Inflammatory macrophage (primary cell): ENCODE data around the gene EPHA6.
"Not testable (repeated sequence)": the region's sequence is repeated elsewhere in the genome, so short reads cannot be mapped to it uniquely, and the experiment has no call there.

ENCODE experiments used
- DNase-seq, 2 donors: peaks; one replicate each; pipeline ENCODE4 v3.0.0-alpha.2; 2020 to 2022

The EPHA6 gene

DNA sequence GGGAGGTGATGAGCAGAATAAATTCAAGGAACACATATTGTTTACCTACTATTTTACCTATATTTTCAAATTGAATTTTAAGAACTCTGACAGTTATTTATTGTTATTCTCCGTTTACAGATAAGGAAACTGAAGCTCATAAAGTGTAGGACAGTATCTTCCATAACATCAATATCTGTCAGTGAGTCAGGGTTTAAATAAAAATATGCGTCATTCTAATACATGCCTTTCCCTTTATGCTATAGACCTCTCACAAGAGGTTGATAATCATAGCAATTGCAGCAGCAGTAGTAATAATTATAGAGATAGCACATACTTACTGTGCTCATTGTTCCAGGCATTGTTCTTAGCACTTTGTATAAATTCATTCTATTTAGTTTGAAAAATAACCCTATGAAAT is 101.1 kb downstream of the EPHA6 start:
- no peak for DNase-seq

DNA sequence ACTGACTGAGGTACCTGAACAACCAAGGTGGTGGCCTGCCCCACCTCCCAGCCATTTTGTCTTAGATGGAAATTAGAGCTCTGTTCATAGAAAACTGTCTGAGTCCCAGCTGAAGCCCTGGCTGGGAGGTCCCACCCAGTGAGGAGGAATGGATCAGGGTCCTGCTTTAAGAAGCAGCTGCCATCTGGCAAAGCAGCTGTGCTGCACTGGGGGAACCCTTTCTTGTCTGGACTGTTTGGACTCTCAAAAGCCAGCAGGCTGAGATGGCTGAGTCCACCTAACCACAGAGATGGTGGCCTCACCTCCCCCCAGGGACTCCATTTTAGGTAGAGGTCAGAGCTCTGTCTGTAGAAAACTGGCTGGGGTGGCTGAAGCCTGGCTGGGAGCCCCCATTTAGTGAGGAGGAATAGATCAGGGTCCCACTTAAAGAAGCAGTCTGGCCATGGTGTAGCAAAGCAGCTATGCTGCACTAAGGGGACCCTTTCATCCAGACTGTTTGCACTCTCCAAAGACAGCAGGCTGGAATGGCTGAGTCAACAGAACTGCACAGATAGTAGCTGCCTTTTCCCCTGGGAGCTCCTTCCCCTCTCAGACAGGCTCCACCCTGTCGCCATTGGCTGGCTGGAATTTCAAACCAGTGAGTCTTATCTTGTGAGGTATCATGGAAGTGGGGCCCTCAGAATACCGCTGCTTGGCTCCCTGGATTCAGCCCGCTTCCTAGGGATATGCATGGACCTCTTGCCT is 116.9 kb downstream of the EPHA6 start:
- no peak for DNase-seq

DNA sequence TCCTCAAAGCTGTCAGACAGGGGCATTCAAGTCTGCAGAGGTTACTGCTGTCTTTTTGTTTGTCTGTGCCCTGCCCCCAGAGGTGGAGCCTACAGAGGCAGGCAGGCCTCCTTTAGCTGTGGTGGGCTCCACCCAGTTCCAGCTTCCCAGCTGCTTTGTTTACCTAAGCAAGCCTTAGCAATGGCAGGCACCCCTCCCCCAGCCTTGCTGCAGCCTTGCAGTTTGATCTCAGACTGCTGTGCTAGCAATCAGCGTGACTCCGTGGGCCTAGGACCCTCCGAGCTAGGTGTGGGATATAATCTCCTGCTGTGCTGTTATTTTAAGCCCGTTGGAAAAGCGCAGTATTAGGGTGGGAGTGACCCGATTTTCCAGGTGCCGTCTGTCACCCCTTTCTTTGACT is 127.7 kb downstream of the EPHA6 start:
- not testable (repeated sequence) for DNase-seq

DNA sequence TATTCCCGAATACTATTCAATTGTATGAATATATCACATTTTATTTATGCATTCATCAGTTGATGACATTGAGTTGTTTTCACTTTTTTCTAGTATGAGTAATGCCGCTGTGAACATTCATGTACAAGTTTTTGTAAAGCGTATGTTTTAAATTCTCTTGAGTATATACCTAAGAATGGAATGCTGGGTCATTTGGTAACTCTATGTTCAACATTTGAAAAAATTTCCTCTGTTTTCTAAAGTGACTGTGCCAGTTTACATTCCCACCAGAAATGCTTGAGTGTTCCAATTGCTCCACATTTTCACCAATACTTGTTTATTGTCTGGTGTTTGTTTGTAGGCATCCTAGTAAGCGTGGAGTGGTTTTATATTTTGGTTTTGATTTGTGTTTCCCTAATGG is 144.5 kb downstream of the EPHA6 start:
- DNase-seq = no peak

DNA sequence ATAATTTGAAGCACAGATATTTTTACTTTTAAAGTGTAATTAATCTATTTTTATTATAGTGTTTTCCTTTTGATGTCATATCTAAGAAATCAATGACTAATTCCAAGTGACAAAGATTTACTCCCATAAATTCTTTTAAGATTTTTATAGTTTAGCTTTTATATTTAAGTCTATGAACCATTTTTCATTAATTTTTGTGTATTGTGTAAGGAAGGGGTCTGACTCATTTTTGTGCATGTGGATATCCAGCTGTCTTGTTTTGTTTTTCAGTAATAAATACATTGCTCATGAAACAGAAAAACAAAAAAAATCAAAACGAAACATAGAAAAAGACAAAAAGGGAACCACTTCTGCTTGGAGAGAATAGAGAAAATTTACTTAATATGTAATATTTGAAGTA is 145.1 kb downstream of the EPHA6 start:
- DNase-seq = no peak

DNA sequence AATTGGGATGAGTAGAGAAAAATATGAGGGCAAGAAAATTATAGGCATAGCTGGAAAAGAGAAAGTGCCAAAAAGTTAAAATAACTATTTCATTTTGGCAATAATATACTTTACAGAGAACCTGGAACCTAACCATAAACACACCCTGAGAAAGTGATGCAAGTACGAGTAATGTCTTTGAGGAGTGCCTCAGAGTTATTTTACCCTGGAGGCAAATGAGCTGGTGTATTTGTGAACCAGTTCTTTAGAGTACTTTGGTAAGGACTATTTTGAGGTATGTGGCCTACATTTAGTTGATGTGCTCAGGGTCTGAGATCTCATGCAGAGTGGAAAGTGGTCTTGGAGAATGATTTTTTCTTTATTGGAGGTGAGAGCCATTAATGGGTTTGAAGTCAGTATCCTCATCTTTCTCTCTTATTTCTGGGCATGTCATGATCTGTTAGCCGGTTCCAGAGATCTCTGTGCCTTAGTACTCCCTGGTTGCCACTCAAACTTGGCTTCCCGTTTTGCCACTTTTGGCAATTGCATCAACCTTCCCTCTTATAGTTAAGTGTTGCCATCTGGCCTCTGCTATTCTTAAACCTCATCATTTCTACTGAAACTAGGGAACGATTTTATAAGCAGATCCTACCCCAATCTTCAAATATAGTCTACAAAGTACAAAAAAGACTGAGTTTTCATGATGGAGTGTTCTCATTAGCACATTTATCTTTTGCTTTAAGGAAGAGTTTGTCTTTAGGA is 145.7 kb downstream of the EPHA6 start:
- no peak for DNase-seq

DNA sequence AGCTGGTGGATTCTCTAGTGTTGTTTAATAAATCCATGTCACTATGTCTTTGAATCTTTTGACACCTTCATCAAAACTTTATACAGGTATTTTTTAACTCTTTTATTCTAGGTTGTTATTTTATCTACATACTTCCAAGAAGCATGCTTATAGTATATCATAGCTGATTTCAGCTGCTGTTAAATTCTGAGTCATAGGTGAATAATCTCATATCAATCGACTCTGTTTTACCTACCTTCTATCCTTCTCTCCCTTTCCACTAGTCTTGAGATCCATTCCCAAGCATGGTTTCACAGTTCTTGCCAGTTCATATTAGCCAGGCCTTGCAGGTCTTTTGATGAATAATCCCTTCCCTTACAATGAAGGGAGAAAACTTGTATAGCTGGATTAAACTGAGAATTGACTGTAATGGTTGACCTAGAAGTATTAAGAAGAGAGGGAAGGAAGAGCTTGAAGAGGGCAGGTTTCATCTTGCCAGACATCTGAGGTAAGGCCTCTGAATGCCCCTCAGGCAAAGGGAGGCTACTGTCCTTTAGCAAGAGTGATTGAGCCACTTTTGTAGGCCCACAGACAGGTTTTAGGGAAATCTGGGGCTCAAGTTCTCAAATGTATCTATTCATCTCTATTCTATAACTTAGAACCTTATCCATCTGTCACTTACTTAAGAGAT is 146.4 kb downstream of the EPHA6 start:
- DNase-seq = no peak

DNA sequence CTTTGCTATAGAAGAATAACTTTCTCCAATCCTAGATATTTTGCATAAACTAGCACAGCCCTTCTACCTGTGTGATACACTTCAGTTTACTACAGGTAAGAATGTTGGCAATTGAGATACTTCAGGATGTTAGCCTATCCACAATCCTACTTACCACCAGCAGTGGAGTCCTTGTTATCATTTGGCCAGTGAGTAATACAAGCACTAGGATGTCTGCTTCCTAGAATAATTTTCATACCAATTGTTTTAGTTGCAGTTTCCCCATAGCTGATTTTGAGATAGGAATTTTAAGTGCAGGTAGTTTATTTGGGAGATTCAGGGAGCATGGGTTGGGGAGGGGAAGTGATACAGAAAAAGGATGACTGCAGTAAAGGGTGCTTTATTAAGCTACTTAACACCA is 147.2 kb downstream of the EPHA6 start:
- no peak for DNase-seq

DNA sequence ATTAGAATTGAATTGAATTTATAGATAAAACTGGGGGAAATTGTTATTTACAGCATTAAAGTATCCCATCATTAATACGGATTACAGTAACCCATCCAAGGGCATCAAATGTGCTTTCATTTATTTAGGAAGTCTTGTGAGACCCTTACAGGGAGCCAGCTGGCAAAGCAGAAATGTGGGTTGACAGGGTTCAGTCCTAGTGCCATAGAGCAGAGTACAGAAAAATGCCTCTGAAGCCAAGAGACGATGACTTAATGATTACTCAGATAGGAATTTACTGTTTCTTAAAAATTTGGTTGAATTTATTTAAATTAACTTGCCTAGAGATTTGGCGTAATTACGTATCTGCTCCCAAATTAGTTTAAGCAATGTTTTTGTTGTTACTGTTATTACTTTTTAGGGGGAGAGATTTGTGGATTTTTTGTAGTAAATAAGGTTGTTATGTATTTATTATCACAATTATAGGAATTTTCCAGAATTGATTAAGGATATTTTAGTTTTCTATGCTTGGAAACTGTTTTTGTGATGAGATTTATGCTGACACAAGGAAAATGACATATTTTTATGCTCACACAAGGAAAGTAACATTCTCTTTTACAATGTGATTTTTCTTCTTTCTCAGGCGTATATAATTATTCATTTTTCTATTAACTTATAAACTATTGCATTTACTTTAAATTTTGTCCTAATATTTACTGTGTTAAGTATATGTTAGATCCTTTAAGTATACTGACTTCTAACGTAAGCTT is 152.0 kb downstream of the EPHA6 start:
- DNase-seq = no peak

DNA sequence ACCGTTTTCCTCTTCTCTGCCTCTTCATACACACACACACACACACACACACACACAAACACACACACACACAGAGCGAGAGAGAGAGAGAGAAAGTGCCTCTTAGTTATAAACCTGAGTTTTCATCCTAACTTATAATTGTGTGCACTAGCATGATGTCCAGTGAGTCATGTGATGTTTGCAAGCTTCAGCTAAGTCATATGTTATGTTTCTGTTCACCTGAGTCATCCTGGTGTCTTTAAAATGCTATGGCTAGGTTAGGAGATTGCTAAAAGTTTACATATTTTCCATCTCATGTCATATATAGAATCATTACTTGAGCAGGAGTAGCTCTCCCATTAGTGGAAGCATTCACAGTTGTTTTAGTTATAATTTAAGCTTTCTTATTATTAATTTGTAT is 155.8 kb downstream of the EPHA6 start:
- DNase-seq = no peak

DNA sequence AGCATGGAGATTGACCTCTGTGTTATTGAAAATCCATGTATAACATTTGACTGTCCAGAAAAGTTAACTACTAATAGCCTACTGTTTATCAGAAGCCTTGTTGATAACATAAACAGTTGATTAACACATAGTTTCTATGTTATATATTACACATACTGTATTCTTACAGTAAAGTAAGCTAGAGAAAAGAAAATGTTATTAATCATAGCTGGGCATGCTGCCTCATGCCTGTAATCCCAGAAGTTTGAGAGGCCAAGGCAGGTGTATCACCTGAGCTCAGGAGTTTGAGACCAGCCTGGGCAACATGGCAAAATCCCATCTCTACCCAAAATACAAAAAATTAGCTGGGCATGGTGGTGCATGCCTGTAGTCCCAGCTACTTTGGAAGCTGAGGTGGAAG is 163.3 kb downstream of the EPHA6 start:
- DNase-seq = no peak

DNA sequence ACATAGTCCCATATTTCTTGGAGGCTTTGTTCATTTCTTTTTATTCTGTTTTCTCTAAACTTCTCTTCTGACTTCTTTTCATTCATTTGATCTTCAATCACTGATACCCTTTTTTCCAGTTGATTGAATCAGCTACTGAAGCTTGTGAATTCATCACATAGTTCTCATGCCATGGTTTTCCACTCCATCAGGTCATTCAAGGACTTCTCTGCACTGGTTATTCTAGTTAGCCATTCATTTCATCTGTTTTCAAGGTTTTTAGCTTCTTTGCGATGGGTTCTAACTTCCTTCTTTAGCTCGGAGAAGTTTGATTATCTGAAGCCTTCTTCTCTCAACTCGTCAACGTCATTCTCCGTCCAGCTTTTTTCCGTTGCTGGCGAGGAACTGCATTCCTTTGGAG is 169.3 kb downstream of the EPHA6 start:
- DNase-seq = not testable (repeated sequence)

DNA sequence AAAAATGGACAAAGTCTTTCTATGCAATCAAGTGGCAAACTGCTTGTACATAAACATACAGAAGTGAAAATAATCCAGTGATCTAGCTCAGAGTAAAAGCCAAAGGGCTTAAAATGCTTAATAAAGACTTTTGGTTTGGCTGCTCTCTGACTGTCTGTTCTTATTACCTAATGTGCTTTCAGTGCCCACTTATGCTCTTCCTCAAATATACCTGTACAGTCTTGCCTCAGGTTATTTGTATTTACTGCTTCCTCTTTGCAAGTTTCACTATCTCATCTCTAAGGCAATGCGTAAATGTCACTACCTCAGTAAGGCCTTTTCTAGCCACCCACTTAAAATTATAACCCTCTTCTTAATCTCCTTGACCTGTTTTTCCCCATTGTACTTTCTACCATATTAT is 171.8 kb downstream of the EPHA6 start:
- DNase-seq = no peak

DNA sequence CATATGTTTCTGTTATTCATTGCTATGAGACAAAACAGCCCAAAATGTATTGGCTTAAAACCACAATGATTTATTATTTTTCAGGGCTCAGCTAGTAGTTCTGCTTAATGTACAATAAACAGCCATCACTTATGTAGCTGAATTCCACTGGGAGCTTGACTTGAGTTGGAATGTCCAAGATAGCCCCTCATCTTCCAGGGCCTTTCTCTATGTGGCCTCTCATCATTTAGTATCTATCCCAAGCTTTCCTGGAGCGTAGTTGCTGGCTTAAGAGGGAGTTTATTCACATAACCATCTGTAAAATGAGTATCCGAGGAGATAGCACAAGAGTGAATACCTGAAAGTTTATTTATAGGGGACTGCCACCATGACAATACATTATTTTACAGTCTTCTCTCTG is 176.8 kb downstream of the EPHA6 start:
- no peak for DNase-seq

DNA sequence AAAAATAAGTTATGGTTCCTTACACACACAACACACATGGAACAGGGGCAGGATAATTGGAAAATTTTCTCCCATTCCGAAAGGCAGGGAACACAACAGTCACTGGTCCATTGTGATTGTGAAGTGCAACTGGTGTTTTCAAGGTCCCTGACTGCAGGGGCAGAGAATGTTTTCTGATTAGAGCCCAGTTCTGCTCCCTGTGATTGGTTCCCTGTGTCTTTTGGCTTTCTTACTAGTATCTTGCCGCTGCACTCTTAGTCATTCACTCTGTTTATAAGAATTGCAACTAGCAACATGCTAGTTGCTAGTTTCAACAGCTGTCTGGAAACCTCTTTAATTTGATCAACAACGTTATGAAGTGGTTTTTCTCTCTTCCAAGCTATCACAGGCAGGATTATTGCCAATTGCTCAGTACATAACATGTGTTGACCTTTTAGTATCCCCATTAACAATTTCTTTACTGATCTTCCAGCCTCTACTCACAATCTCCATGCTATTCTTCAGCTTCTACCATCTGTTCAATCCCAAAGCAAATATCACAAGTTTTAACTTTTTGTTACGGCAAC is 177.5 kb downstream of the EPHA6 start:
- DNase-seq = no peak

DNA sequence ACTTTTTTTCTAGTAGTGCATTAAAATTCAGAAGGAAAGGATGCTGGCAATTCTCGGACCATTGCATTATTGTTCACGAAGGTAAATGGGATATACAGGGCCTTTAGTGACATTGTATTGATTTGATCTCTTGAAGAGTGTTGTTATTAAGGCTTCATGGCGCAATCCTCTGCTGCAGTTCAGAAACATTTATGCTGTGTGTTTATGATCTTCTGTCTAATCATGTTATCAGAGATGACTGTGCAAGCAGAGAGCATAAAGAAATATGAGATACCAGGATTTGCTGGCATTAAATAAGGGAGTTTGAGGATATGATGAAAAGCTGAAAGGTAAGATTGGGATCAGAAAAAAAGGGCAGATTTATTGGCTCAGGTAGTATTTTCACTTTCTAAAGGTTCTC is 180.6 kb downstream of the EPHA6 start:
- no peak for DNase-seq

DNA sequence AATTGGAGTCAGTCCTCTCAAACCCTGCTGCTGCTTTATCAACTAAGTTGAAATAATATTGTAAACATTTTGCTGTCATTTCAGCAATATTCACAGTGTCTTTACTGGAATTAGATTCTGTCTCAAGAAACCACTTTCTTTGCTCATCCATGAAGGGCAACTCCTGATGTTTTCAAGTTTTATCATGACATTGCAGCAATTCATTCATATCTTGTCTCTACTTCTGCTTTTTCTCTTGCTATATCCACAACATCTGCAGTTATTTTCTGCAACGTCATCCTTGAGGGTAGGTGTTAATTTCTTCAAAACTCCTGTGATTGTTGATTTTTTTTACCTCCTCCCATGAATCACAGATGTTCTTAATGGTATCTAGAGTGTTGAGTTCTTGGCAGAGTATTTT is 181.6 kb downstream of the EPHA6 start:
- no peak for DNase-seq

DNA sequence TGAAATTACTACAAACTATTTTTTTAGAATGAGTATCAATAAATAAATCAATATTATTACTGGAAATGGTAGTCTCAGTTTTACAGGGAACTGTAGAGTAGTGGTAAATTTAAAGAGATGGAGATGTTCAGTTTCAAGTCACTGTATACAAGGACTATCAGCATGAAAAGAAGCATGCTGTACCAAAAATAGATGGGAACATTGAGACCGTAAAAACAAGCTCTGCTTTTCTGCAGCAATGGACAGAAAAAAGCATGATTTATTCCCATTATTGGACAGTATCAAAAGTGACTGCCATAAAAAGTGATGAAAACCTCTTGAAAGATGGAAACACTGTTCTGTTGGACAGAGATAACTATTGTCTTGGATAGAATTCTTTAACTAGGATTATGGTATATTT is 187.2 kb downstream of the EPHA6 start:
- no peak for DNase-seq

DNA sequence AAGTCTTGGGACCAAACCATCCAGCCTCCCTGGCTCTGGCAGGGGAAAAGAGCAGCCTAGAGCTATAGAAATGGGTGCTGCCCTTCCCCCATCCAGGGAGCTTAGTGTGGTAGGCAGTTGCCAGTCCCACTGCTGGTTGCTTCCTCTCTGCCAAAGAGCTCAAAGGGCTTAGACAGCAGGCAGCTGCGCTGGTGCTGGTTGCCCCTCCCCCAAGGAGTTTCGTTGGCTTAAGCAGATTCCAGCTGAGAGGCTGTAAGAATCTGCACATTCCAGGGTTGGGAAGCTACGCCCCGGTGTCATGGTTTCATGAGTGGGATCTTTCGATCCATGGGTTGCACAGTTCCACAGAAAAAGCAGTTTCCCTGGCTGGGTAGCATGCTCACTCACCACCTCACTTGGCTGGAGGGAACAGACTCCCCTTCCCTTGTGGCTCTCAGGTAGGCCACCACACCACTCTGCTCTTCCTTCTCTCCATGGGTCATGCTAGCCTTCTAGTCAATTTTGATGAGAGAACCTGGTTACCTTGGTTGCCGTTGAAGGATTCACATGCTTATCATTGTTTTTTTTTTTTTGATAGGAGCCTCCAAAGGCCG is 195.1 kb downstream of the EPHA6 start:
- DNase-seq = no peak

DNA sequence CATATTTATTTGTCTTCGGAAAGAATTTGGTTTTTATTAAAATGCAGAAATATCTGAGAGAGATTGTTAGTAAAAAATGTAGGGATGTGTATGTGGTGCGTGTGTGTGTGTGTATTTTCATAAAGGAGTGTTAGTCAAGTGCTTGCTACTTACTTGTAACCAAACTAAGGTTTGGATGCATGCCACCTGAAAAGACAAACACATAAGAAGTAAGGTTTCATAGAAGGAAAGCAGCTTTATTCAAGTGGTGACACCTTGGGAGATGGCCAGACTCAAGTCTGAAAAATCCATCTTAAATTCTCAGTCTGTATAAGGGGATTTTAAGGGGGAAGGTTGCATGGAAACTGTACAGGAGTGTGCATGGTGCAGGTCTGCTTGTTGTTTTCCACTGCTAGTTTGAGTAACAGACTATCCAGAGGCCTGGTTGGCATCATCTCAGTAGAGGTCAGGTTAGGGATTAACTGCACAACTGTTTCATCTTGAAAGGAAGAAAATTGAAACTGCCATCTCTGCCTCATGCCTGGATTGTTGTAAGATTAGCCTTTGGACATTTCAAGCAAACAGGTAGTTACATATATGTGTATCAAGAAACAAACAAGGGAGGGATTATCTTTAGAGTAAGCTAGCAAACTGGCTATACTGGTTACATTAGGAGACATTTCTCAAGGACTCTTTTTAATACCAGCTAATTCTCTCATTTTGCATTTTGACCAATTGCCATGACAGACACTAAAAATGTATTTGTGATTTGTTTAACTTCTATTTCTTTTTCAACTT is 196.7 kb downstream of the EPHA6 start:
- no peak for DNase-seq

DNA sequence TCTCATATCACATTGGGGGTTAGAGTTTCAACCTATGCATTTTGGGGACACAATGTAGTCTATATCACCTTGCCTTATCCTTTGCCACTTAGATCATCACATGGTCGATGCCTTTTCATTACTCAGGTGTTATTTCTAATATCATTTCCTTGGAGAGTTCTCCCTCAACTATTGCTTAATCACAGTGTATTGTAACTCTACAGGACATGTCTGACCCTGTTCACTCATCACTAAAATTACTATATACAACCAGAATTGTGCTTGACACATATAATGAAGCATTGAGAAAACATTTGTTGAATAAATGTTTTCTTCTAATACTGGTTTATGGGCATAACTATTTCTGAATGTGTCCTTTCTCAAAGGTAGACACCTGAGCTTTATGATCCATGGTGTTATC is 207.4 kb downstream of the EPHA6 start:
- no peak for DNase-seq

DNA sequence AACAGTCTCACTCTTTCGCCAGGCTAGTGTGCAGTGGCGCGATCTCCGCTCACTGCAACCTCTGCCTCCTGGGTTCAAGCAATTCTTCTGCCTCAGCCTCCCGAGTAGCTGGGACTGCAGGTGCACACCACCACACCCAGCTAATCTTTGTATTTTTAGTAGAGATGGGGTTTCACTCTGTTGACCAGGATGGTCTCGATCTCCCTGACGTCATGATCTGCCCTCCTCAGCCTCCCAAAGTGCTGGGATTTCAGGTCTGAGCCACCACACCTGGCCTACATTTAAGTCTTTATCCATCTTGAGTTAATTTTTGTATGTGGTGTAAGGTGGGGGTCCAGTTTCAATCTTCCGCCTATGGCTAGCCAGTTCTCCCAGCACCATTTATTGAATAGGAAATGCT is 211.2 kb downstream of the EPHA6 start:
- not testable (repeated sequence) for DNase-seq
